Measurements from ENCODE around the gene SLC25A43.

DNA sequence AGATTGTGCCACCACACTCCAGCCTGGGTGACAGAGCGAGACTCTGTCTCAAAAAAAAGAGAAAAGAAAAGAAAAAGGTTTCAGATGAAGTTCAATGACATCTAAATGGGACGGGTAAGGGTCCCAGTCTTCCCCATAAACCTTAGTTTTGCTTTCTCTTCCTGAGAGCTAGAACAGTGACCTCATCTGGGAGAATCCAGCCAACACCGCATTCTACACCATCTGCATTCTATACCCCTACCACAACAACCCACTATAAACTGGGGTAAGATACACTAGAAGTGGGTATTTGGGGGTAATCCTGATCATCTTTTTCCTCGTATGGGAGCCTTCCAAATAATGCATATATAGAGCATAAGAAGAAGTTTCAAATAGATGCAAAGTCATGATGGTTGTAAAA lies 18.2 kb downstream of the SLC25A43 start:
- TF ChIP-seq, protein P1, sequence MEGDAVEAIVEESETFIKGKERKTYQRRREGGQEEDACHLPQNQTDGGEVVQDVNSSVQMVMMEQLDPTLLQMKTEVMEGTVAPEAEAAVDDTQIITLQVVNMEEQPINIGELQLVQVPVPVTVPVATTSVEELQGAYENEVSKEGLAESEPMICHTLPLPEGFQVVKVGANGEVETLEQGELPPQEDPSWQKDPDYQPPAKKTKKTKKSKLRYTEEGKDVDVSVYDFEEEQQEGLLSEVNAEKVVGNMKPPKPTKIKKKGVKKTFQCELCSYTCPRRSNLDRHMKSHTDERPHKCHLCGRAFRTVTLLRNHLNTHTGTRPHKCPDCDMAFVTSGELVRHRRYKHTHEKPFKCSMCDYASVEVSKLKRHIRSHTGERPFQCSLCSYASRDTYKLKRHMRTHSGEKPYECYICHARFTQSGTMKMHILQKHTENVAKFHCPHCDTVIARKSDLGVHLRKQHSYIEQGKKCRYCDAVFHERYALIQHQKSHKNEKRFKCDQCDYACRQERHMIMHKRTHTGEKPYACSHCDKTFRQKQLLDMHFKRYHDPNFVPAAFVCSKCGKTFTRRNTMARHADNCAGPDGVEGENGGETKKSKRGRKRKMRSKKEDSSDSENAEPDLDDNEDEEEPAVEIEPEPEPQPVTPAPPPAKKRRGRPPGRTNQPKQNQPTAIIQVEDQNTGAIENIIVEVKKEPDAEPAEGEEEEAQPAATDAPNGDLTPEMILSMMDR (IDR thresholded peaks at IDR 0.05; ENCODE audit: low read length), result no peak
- no peak for TF ChIP-seq EZH2 (IDR thresholded peaks at IDR 0.05; ENCODE audit: borderline replicate concordance, low read length)

Measured in OCI-LY1 (cell line).